Islet precursor cell (in vitro differentiated cells): ENCODE results near the gene TMEM123.

ENCODE experiments used
- DNase-seq: peaks from one replicate; pipeline ENCODE4 v3.0.0-alpha.2; 2018

TMEM123 gene

GRCh38 chr11:102471474-102471873 lies 18.9 kb upstream of the TMEM123 start:
- DNase-seq, result no peak

- no peak for DNase-seq
These were observed 17.7 kb upstream of the TMEM123 start for GRCh38 chr11:102470251-102470650.

- DNase-seq, result peak; percentile 85
These were observed 16.7 kb upstream of the TMEM123 start for GRCh38 chr11:102469196-102469821.

GRCh38 chr11:102468616-102469195 lies 16.1 kb upstream of the TMEM123 start:
- no peak for DNase-seq

- no peak for DNase-seq
These were observed 15.5 kb upstream of the TMEM123 start for GRCh38 chr11:102467853-102468580.

GRCh38 chr11:102467080-102467708 lies 14.6 kb upstream of the TMEM123 start:
- DNase-seq, result no peak

GRCh38 chr11:102465696-102466095 lies 13.1 kb upstream of the TMEM123 start:
- DNase-seq, result no peak

DNA sequence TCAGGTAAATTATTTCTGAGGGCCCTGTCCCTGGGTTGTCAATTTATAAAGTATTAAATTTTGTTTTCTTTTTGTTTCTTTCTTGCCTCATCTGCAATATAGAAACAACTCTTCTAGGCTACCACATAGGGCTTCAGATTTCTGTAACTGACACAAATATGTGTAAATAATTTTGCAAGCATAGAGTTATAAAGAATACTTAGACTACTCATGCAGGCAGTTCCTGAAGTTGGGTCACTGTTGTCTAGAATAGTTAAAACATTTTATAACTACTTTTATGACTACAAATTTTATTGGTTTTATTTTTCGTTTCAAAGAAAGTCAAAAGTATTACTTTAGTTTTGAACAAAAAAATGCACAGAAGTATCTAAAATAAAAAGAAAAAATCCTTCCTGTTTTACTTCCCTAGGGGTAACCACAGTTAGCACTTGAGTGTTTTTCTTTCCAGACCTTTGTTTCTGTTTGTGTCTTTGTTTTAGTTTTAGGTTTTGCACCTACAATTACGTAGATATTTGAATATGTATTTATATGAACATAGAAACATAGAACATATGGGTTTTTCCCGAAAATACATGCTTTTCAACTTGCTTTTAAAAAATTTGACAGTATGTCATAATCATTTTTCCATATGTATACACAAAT lies 12.4 kb upstream of the TMEM123 start:
- DNase-seq, result no peak

GRCh38 chr11:102464037-102464436 lies 11.5 kb upstream of the TMEM123 start:
- no peak for DNase-seq

GRCh38 chr11:102462610-102463009 lies 10.0 kb upstream of the TMEM123 start:
- no peak for DNase-seq

GRCh38 chr11:102459393-102459792 lies 6.8 kb upstream of the TMEM123 start:
- DNase-seq, result no peak

- no peak for DNase-seq
These were observed 6.0 kb upstream of the TMEM123 start for GRCh38 chr11:102458548-102458947.

GRCh38 chr11:102457865-102458264 lies 5.3 kb upstream of the TMEM123 start:
- no peak for DNase-seq

DNA sequence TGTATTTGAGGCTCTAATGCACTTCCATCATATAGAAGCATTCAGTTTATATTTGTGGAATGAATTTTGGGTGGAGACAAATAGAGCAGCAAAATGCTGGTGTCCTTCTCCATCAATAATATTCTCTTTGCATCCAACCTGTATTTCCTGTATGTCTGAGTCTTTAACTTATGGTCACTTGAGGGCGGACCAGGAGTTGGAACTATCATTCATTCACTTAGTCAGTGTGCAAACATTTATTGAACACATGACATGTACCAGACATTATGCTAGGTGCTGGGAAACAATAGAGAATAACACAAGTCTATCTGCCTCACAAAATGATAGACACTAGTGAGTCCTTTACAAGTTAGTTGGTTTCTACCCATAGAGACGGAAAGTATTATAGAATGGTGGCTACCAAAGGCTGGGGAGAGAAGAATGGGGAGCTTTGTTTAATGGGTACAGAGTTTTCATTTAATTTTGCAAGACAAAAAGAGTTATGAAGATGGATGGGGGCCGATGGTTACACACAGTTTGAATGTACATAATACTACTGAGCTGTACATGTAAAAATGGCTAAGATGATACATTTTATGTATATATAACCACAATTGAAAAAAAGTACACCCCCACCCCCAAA lies 4.6 kb upstream of the TMEM123 start:
- no peak for DNase-seq

DNA sequence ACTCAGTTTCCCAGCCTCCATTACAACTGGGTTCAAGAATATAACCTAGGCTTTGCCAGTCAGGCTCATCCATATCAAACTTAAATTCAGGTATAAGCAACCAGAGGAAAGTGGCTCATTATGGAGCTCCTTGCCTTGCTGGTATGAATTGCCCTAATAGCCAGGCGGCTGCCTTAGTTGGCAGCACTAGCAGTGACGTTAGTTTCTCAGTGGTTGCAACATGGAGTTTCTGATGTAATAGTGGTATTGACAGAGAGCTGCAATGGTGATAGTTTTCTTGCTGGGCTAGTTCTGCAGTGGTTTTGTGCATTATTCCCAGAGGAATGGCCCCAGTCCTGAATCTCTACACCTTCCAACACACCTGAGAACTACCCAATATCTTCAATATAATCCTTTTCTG lies 3.8 kb upstream of the TMEM123 start:
- no peak for DNase-seq

GRCh38 chr11:102453921-102454320 lies 1.4 kb upstream of the TMEM123 start:
- DNase-seq, result no peak

- no peak for DNase-seq
These were observed 734 bp upstream of the TMEM123 start for GRCh38 chr11:102453302-102453695.

GRCh38 chr11:102451681-102452460 lies 694 bp downstream of the TMEM123 start:
- DNase-seq, result peak; percentile 67

DNA sequence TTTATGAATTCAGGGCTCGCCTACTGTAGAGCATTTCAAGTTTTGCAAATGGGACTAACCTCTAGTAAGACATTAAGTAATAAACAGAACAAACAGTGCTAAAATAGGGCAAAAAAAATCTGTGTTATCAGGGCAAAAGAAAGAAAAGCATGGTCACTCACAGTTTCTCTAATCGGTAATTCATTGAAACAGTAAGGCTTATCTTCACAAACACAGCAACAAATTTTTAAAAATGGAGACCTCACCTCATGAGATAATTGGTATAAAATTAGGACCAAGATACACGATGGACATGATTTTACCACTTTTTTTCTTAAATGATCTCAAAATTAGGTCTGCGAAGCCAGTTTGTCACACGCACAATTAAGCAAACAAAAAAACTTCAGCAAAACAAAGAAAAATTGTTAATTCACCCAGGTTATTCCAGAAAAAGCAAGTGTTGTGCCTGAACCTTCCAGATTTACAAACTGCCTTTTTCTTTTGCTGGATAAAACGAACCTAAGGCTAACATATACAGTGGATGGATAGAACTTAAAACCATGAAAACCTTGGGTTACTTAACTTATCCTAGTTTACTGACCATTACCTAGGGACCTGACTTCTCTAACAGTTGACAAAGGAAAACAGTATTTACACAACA lies 1.4 kb downstream of the TMEM123 start:
- no peak for DNase-seq

- DNase-seq, result no peak
These were observed 2.7 kb downstream of the TMEM123 start for GRCh38 chr11:102449651-102450570.

- no peak for DNase-seq
These were observed 3.7 kb downstream of the TMEM123 start for GRCh38 chr11:102448869-102449224.
